SK-N-SH (cell line): ENCODE measurements around the gene POLR1A.

ENCODE experiments used
- EP300 ChIP-seq, 2 experiments: IDR thresholded peaks; 2 replicates each; pipeline versions ENCODE4 v1.4.0 to v1.6.1; 2012; ENCODE audit warnings: borderline replicate concordance in 1 of 2, low read depth in 1 of 2, low read length in 1 of 2
- MXI1 ChIP-seq: IDR thresholded peaks from 2 replicates; pipeline ENCODE4 v1.6.1; 2012; ENCODE audit warnings: mild to moderate bottlenecking, low read depth, low read length, improper control_type of control experiment
- NRF1 ChIP-seq: IDR thresholded peaks from 2 replicates; pipeline ENCODE4 v1.6.1; 2012; ENCODE audit warnings: low read depth, mild to moderate bottlenecking, low read length
- RXRA ChIP-seq: IDR thresholded peaks from 2 replicates; pipeline ENCODE4 v1.4.0; 2012; ENCODE audit warnings: low read depth, mild to moderate bottlenecking, borderline replicate concordance
- TF ChIP-seq, protein P1 (sequence below): fragments of 200-600 bp; sonication (generic); IDR thresholded peaks from 2 replicates; pipeline ENCODE4 v1.6.1; 2017; ENCODE audit warnings: antibody characterized with exemption, mild to moderate bottlenecking, moderate library complexity
- TF ChIP-seq, protein P2 (sequence below): fragments of 150-350 bp; IDR thresholded peaks from 2 replicates; pipeline ENCODE4 v1.6.1; 2017; ENCODE audit warnings: antibody characterized with exemption, low read length, low read depth, borderline replicate concordance

DNA sequence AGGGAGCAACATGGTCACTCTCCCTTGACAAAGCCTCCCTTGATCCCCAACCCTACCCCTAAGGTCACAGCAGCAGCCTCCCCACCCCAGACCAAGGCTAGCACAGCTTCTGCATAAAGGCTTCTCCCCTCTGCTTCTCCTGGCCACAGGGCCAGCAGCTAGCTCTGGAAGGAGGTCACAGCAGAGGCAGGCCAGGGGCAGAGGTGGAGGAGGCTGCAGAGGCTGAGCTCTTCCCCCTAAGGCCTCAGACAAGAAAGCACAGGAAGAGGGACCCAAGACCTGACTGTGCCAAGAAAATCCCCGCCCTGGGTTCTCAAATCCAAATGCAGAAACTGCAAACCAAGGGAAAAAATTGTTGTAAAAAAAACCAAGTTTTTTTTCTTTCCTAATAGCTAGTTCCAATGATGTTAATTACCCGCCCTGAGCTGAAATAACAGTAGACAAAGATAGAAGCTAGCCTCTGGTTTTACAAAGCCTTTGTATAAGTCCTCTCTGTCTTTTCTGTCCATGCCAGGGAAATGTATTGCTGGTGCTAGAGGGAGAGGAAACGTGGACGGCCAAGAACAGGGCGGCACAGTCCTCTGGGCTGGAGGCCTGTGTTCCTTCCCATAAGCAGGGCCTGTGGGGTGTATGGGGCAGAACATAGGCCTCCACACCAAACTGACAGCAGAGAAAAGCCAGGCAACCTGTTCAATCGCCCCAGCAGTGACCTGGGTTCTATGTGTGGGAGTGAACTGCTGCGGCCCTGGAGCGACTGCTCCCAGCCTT, 79.5 kb downstream of the POLR1A start:
- TF ChIP-seq, protein P1, sequence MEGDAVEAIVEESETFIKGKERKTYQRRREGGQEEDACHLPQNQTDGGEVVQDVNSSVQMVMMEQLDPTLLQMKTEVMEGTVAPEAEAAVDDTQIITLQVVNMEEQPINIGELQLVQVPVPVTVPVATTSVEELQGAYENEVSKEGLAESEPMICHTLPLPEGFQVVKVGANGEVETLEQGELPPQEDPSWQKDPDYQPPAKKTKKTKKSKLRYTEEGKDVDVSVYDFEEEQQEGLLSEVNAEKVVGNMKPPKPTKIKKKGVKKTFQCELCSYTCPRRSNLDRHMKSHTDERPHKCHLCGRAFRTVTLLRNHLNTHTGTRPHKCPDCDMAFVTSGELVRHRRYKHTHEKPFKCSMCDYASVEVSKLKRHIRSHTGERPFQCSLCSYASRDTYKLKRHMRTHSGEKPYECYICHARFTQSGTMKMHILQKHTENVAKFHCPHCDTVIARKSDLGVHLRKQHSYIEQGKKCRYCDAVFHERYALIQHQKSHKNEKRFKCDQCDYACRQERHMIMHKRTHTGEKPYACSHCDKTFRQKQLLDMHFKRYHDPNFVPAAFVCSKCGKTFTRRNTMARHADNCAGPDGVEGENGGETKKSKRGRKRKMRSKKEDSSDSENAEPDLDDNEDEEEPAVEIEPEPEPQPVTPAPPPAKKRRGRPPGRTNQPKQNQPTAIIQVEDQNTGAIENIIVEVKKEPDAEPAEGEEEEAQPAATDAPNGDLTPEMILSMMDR = no peak
- no peak for TF ChIP-seq MXI1
- TF ChIP-seq EP300 (IDR thresholded peaks at IDR 0.05; ENCODE audit: borderline replicate concordance in 1 of 2, low read depth in 1 of 2, low read length in 1 of 2) = no peak
- TF ChIP-seq RXRA = no peak
- TF ChIP-seq, protein P2, sequence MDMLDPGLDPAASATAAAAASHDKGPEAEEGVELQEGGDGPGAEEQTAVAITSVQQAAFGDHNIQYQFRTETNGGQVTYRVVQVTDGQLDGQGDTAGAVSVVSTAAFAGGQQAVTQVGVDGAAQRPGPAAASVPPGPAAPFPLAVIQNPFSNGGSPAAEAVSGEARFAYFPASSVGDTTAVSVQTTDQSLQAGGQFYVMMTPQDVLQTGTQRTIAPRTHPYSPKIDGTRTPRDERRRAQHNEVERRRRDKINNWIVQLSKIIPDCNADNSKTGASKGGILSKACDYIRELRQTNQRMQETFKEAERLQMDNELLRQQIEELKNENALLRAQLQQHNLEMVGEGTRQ = no peak
- no peak for TF ChIP-seq NRF1
